ENCODE results near the gene ARHGEF39.

Gene ARHGEF39

GRCh38 chr9:35665471-35665818, 450 bp upstream of the ARHGEF39 start:
- TF ChIP-seq CTCF (conservative IDR thresholded peaks at IDR 0.05; ENCODE audit: low read depth, low read length): no peak
- peak overlapping the region; percentile 56 for H3K4me3 ChIP-seq (ENCODE audit: low read length)
- no peak for DNase-seq (ENCODE audit: low read depth)

GRCh38 chr9:35662437-35662836, 2.6 kb downstream of the ARHGEF39 start:
- TF ChIP-seq CTCF (conservative IDR thresholded peaks at IDR 0.05; ENCODE audit: low read depth, low read length): no peak

GRCh38 chr9:35661756-35662350, 3.1 kb downstream of the ARHGEF39 start:
- no peak overlapping the region for H3K4me3 ChIP-seq (ENCODE audit: low read length)
- DNase-seq (ENCODE audit: low read depth): no peak
- no peak for TF ChIP-seq CTCF (conservative IDR thresholded peaks at IDR 0.05; ENCODE audit: low read depth, low read length)

More at GRCh38 chr9:35662437-35662836, 2.6 kb downstream of the ARHGEF39 start:
- DNase-seq (ENCODE audit: low read depth): no peak
- no peak overlapping the region for H3K4me3 ChIP-seq (ENCODE audit: low read length)

GRCh38 chr9:35660966-35661415, 4.0 kb downstream of the ARHGEF39 start:
- peak; percentile 53 for TF ChIP-seq CTCF (conservative IDR thresholded peaks at IDR 0.05; ENCODE audit: low read depth, low read length)
- DNase-seq (ENCODE audit: low read depth): no peak
- no peak overlapping the region for H3K4me3 ChIP-seq (ENCODE audit: low read length)

- no peak for TF ChIP-seq CTCF (conservative IDR thresholded peaks at IDR 0.05; ENCODE audit: low read depth, low read length)
- no peak for DNase-seq (ENCODE audit: low read depth)
These were observed 5.7 kb downstream of the ARHGEF39 start for GRCh38 chr9:35659340-35659739.

GRCh38 chr9:35658968-35659220, 6.1 kb downstream of the ARHGEF39 start:
- no peak for DNase-seq (ENCODE audit: low read depth)
- TF ChIP-seq CTCF (conservative IDR thresholded peaks at IDR 0.05; ENCODE audit: low read depth, low read length): no peak
- H3K4me3 ChIP-seq (ENCODE audit: low read length): peak overlapping the region; percentile 86

More at GRCh38 chr9:35659340-35659739, 5.7 kb downstream of the ARHGEF39 start:
- peak overlapping the region; percentile 86 for H3K4me3 ChIP-seq (ENCODE audit: low read length)

GRCh38 chr9:35658137-35658967, 6.6 kb downstream of the ARHGEF39 start, which contains the start of gene CCDC107:
TSS of gene CCDC107 (plus strand) at chr9:35658292. CDS start at chr9:35658380, 88 bp downstream.
- peak; percentile 59 for TF ChIP-seq CTCF (conservative IDR thresholded peaks at IDR 0.05; ENCODE audit: low read depth, low read length)
- no peak for DNase-seq (ENCODE audit: low read depth)
- peak within 1 kb of the TSS; percentile 86 for H3K4me3 ChIP-seq (ENCODE audit: low read length)
